Activated CD8-positive, alpha-beta memory T cell treated with anti-CD3 and anti-CD28 coated beads, Interleukin-2, amount 50 U/mL, for 4 hours (primary cell): ENCODE results near the gene PSMD13.

Experiments
- DNase-seq: peaks from one replicate; pipeline ENCODE4 v3.0.0-alpha.2; 2020

Gene PSMD13

DNA sequence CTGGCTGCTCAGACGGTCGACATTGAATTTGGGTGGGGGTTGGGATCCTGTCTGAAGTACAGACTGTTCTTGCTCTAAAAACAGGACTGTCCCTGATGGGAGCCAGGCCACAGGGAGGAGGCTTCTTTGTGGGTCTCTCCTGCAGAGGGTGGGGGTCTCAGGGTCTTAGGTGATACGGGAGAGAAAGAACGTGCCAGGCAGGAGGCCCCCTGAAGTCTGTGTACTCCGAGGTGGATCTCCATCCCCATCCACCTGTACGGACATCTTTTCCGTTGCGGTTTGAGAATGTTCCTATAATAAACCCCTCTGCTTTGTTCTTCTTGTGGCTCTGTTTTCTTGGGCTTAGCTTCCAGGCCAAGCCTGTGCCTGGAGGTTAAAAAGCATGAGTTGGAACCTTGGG is 15.9 kb downstream of the PSMD13 start:
- no peak for DNase-seq

DNA sequence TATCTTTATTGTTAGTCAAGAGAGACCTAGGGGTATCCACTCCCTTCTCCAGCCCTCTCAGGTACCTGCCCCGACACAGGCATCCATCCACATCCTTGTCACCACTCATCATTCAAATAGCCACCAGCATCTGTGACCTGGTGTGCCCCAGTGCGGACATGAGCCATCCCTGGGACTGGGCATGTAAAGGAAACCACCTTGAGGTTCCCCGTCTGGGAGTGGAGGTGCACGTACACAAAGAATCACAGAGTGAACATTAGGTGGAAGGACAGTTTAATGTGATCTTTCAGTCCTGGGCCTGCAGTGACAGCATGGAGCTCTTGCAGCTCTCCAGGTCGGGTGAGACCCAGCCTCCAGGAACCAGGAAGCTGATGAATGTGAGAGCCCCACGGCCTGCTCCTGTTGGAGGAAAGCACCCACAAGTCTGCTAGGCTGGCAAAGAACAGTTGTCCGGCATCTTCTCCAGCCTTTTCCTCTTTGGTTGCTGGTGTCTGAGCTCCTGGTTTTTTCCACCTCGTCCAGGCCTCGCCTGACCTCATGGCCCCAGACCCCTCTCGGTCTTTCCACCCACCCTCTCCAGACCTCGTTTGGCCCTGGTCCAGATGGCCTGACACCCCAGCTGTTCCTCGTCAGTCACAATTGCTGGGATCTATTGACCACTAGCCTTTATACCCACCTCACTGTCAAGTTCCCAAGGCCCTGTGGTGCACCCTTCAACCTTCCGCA is 16.5 kb downstream of the PSMD13 start:
- no peak for DNase-seq

- DNase-seq, result no peak
Observed at GRCh38 chr11:253886-254270, 17.1 kb downstream of the PSMD13 start.

GRCh38 chr11:255176-255575 is 18.4 kb downstream of the PSMD13 start:
- DNase-seq, result no peak

DNA sequence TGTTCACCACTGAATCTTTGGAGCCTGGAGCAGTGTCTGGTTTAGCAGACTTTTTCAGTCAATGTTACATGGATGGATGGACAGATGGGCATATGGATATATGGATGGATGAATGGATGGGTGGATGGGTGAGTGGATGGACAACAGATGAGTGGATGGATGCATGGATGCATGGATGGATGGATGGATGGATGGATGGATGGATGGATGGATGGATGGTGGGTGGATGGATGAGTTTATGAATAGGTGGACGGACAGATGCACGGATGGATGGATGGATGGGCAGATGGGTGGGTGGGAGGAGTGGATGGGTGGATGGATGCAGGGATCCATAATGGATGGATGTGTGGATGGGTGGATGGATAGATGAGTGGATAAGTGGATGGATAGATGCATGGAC is 19.0 kb downstream of the PSMD13 start:
- no peak for DNase-seq

- DNase-seq, result no peak
Observed at GRCh38 chr11:256952-257737, 20.4 kb downstream of the PSMD13 start.

DNA sequence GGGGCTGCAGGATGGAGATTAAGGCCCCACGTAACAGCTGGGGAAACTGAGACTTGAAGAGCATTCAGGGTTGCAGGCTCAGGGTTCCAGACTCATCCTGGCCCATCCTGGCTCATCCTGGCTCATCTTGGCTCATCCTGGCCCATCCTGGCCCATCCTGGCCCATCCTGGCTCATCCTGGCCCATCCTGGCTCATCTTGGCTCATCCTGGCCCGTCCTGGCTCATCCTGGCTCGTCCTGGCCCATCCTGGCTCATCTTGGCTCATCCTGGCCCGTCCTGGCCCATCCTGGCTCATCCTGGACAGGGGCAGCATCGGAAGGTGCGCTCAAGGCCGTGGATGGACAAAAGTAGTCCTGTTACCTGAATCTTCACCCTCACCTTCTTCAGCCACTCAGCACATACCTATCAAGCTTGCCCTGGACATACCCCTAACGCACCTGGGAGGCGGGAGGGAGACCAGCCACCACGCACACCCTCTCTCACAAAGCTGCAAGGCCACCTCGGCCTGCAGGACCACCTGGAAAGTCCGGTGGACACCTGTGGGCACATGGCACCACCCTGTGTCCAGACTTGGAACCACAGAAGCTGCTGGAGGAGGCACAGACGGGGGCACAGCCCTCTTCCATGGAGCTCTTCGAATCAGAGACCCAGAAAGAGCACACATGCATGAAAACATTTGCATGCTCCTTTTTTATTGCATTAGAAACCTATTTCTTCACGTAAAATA is 21.2 kb downstream of the PSMD13 start:
- no peak for DNase-seq

DNA sequence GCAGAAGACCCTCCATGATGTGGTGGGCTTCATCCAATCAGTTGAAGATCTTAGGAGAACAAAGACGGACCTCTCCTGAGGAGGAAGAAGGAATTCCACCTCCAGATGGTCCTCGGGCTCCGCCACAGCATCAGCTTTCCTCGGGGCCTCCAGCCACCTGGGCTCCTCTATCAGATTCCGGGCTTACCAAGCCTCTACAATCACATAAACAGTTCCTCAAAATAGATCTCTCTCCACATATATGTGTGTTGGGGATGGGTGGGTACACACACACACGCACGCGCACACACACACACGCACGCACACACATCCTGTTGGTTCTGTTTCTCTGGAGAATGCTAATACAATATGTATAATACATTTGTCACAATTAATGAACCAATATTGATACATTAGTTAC is 22.6 kb downstream of the PSMD13 start:
- no peak for DNase-seq

GRCh38 chr11:261624-262023 is 24.8 kb downstream of the PSMD13 start:
- DNase-seq, result no peak

- peak; percentile 28 for DNase-seq
Observed at GRCh38 chr11:266676-267439, 30.1 kb downstream of the PSMD13 start.

DNA sequence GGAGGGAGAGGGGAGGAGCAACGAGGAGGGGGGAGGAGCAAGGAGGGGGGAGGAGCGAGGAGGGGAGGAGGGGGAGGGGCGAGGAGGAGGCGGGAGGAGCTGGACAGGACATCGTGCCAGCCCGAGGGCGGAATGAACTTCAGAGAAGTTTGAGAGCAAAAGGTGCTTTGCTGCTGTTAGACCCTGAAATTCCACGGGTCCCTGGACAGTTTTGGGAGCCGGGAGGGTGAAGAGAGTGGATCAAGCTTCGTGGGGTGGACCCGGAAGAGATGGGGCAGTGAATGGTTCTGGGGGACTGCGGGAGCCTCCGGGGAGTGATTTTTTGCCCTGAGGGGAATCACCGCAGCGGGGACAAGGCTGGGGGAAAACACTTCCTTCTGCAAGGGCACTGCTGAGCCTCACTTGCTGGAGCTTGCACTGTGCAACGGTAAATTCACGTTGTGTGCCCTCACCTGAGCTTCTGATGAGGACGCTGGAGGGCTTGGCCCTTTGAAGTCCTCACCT is 30.8 kb downstream of the PSMD13 start:
- DNase-seq, result peak; percentile 42

DNA sequence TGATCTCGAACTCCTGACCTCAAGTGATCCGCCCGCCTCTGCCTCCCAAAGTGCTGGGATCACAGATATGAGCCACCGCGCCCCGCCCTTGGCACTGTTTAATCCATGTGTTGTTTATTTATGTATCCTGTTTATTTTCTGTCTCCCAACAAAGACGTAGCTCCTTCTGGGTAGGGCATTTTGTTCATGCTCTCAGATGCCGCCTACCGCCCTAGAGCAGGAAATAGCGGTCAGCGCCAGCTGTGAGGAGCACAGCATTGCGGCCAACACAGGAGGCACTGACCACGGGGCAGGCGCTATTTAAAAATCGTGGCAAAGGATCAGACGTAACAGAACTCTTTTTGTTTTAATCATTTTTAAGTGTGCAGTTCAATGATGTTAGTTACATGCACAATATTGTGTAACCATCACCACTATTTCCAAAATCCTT is 32.0 kb downstream of the PSMD13 start:
- DNase-seq, result peak; percentile 34

DNA sequence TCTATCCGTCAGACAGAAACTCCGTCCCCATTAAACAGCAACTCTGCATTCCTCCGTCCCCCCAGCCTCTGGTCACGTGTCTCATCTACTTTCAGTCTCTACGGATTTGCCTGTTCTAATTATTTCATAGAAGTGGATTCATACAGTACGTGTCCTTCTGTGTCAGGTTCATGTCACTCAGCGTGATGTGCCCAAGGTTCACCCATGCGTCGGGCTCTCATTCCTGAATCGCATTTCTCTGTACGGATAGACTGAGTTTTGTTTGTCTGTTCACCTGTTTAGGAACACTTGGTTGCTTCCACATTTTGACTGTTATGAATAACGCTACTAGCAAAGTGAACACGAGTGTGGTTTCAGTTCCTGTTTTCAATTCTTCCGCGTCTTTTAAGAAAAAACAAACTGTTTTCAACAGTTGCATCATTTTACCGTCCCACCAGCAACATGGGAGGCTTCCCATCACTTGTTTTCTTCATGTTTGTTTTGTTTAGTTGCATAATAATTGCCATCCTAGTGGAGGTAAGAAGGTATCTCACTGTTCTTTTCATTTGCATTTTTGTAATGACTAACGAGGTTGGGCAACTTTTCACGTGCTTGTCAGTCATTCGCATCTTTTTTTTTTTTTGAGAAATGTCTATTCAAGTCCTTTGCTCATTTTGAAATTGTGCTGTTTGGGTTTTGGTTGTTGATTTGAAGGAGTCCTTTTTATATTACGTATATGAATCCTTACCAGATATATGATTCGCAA is 32.5 kb downstream of the PSMD13 start:
- DNase-seq, result peak; percentile 40

DNA sequence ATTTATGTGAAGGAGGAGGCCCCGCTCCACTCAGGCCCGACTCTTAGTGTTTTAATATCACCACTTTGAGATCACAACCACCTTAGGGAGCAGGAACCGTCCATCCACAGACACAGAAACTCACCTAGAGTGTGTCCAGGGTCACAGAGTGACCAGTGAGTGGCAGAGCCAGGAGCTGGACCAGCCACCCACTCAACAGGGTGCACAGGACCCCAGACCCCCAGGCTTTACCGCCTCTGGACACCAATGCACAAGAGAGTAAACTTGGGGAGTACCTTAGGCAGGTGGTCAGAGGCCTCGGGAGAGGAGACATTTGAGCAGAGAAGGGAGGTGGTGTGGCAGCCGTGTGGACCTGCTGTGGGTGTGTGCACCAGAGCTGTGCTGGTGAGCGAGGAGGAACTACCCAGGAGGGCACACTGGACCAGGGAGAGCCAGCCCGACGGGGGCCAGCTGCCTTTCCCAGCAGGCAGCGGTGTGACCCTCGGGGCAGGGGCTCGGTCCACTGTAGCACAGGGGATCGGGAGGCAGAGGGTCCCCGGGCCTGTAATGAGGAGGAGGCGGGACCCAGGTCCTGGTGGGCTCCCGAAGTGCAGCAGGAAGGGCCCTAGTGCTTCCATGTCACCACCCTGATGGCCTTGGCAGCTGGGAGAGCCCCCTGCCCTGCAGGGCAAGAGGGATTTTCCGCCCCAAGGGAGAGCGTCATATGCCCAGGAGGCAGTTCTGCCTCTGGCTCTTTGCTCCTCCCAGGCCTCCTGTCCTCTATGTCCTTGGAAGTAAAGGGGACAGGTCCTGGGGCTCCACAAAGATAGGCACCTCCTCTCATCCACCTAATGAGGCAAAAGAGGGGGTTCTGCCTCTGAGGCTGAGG is 33.9 kb downstream of the PSMD13 start:
- DNase-seq, result no peak

DNA sequence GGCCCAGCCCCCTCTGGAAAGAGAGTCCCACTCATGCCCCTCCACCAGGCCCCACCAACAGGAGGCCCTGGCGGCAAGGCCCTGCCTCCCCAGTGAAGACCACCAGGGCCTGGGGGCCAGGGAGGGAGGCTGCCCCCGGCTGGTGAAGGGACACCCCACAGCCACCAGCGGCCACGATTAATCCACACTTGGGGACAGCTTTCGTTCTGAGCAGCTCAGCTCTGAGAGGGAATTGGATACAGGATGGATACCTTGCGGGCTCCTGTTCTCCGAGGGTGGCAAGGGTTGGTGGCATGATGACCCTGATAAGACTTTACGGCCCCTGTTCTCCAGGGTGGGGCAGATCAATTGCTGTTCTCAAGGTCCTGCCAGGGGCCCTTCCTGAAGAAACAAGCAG is 34.5 kb downstream of the PSMD13 start:
- DNase-seq, result no peak

DNA sequence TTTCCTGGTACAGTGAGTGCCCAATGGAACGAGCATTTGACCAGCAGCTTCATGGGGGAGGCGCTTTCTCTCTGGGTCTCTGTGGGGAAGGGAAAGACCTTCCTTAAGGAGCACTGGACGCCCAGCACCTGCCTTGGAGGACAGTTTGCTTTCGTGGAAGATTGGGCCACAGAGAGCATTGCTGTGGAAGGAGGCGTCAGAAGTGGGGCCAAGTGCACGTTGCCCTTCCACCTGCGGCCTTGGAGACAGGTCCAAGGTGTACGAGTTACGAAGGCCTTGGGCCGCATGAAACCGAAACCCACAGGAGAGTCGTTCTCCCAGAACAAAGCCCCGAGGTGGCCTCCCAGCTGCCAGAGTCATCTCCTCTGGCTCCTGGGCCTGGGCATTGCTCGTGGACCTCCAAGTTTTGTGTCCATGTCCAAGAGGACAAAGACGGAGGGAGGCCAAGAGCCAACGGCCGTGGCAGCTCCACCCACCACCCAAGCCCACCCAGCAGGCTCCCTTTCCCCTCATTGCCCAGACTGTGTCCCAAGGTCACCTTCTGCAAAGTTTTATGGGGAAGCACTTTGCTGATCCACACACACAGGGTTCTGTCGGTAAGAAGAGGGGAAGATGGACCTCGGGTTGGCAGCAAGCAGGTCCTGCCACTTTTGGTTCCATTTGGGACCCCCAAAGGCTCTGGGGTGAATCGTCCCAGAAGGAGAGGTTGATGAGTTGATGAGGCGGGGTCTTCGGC is 35.6 kb downstream of the PSMD13 start:
- DNase-seq, result no peak

DNA sequence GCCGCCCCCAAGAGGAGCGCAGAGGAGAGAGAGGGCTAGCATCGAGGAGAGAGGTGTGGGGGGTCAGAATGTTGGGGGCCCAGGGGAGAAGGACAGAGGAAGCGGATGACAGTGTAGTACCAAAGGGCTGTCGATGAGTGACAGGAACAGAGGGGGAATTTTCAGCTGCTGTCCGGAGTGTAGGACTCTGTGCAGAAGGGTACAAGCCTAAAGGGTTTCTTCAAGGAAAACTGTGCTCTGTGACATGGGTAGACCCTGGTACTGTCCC is 36.1 kb downstream of the PSMD13 start:
- no peak for DNase-seq

DNA sequence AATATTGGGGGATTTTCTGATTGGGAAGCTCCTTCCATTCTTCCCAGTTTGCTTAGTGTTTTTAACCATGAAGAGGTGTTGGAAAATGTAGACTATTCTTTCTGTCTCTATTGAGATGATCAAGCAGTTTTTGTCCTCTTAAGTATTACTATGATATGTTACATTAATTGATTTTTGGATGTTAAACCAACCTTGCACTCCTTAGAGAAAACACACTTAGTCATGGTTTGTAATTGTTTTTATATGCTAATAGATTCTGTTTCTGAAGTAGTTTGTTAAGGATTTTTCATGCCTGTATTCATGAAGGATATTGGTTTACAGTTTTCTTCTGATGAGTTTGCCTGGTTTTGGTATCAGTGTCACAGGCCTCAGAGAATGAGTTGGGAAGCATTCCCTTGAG is 39.4 kb downstream of the PSMD13 start:
- DNase-seq, result no peak

- DNase-seq, result peak; percentile 21
Observed at GRCh38 chr11:278001-278951, 41.5 kb downstream of the PSMD13 start, which contains the start of gene NLRP6. Gene NLRP6, plus strand, starts transcription at chr11:278407. Its CDS starts 163 bp downstream, at chr11:278570.
